ENCODE data around the gene AGBL4. TPM values are rescaled to one million over a fixed set of nuclear protein-coding genes. Genes with fewer than 3 reads are reported as not detected.

Gene AGBL4
- total and polyA plus RNA-seq, 2 of the 13 experiments (the other 11 are each of a cell fraction or from before 2014, with no cell fraction given), result not detected

DNA sequence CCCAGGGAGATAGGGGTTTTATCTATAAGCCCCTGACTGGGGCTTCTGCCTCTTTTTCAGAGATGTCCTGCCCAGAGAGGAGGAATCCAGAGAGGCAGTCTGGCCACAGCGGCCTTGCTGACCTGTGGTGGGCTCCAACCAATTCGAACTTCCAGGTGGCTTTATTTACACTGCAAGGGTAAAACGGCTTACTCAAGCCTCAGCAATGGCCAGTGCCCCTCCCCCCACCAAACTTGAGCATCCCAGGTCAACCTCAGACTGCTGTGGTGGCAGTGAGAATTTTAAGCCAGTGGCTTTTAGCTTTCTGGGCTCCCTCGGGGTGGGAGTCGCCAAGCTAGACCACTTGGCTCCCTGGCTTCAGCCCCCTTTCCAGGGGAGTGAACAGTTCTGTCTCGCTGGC is 863.1 kb downstream of the AGBL4 start (continued):
- TF ChIP-seq, protein P1, sequence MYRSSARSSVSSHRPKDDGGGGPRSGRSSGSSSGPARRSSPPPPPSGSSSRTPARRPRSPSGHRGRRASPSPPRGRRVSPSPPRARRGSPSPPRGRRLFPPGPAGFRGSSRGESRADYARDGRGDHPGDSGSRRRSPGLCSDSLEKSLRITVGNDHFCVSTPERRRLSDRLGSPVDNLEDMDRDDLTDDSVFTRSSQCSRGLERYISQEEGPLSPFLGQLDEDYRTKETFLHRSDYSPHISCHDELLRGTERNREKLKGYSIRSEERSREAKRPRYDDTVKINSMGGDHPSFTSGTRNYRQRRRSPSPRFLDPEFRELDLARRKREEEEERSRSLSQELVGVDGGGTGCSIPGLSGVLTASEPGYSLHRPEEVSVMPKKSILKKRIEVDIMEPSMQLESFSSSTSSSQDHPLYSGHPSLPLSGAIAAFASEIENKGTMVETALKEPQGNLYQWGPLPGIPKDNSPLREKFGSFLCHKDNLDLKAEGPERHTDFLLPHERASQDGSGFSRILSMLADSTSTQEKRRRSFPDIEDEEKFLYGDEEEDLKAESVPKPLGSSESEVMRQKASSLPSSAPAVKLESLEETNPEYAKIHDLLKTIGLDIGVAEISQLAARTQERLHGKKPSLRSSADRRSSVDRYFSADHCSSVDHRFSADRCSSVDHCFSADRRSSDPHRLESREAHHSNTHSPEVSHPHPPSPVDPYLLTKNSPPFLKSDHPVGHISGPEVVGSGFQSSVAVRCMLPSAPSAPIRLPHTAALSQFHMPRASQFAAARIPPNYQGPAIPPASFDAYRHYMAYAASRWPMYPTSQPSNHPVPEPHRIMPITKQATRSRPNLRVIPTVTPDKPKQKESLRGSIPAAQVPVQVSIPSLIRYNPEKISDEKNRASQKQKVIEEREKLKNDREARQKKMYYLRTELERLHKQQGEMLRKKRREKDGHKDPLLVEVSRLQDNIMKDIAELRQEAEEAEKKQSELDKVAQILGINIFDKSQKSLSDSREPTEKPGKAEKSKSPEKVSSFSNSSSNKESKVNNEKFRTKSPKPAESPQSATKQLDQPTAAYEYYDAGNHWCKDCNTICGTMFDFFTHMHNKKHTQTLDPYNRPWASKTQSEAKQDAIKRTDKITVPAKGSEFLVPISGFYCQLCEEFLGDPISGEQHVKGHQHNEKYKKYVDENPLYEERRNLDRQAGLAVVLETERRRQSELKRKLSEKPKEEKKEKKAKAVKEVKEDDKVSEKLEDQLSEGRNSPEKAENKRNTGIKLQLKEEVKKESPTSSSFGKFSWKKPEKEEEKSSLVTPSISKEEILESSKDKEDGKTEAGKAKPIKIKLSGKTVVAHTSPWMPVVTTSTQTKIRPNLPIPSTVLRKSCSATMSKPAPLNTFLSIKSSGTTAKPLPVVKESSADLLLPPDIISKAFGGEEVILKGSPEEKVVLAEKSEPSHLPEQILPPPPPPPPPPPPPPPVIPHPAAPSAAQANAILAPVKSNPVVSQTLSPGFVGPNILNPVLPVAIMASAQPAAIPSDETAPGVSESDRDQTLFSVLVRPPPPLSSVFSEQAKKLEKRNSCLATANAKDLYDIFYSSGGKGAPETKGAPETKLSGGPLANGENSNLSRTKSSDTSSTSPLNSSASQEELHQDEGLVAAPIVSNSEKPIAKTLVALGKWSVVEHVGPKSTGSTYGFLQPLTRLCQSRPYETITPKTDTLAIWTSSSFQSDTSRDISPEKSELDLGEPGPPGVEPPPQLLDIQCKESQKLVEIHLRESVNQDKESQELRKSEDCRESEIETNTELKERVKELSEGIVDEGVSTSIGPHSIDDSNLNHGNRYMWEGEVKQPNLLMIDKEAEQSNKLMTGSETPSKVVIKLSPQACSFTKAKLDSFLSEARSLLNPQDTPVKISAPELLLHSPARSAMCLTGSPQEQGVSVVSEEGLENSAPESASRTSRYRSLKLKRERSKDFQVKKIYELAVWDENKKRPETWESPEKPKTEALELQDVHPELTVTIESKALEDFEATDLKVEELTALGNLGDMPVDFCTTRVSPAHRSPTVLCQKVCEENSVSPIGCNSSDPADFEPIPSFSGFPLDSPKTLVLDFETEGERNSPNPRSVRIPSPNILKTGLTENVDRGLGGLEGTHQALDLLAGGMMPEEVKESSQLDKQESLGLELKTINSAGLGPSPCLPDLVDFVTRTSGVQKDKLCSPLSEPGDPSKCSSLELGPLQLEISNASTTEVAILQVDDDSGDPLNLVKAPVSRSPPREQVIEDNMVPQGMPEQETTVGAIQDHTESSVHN (CRISPR knock-in tag; IDR thresholded peaks at IDR 0.05), result no peak
- TF ChIP-seq CBX2 (IDR thresholded peaks at IDR 0.05; ENCODE audit: low read depth, low read length) (no peak), CBX2 (CRISPR knock-in tag; IDR thresholded peaks at IDR 0.05; ENCODE audit: low read depth) (no peak)

- H3K4me3 ChIP-seq (replicated peaks in 1 of 3; ENCODE audit: insufficient read depth in 1 of 3, low read depth in 2 of 3, low read length in 3 of 3), result no peak overlapping the region
- in situ Hi-C loops (cut with HindIII; ENCODE audit: extremely low pct_ligation_motif_present, low pct_unique_long_range_greater_than_20kb) (no loop called here), intact Hi-C loops (cut with micrococcal nuclease; ENCODE audit: unreplicated experiment) (no loop called here)
- H3K79me2 ChIP-seq (ENCODE audit: insufficient read depth, low read length), result no peaks in the 10 kb centered on the region
- H3K36me3 ChIP-seq (replicated peaks in 1 of 2; ENCODE audit: control insufficient read depth in 1 of 2, insufficient read depth in 2 of 2, low read length in 2 of 2), result no peaks in the 10 kb centered on the region
- no peaks in the 10 kb centered on the region for H4K20me1 ChIP-seq (ENCODE audit: insufficient read depth, low read length)
- H3K9me3 ChIP-seq (ENCODE audit: low read length), result peaks cover 74% of the 10 kb centered on the region
- no TSS peak for BruUV-seq (replicated peaks)
- H3K27ac ChIP-seq (ENCODE audit: extremely low read length, insufficient read depth, low read length), result no peak overlapping the region
- no peak overlapping the region for H2AFZ ChIP-seq (ENCODE audit: low read length)
- WGBS (ENCODE audit: low lambda C conversion rate), result 3% methylated on average over 1 of the region's 1 CpG
- ChIA-PET CTCF (ENCODE audit: low intra/inter-chr PET ratio, low total read pairs) (no interaction called here), POLR2A (no interaction called here)
- H3K27me3 ChIP-seq (ENCODE audit: control insufficient read depth in 1 of 2, insufficient read depth in 2 of 2, low read length in 2 of 2), result no peaks in the 10 kb centered on the region
- H3K4me2 ChIP-seq (ENCODE audit: low read depth, low read length), result no peak overlapping the region
- ATAC-seq (no peak), DNase-seq (ENCODE audit: low spot score) (no peak), FAIRE-seq (no peak)
- H3K4me1 ChIP-seq (ENCODE audit: insufficient read depth, low read length), result no peaks in the 10 kb centered on the region
- no peak overlapping the region for H3K9ac ChIP-seq (ENCODE audit: insufficient read depth, low read depth, low read length)
- TF ChIP-seq SP5 (CRISPR knock-in tag; IDR thresholded peaks at IDR 0.05; ENCODE audit: borderline replicate concordance, low read depth) (no peak), RAD21 (CRISPR knock-in tag; IDR thresholded peaks at IDR 0.05) (no peak), RBFOX2 (IDR thresholded peaks at IDR 0.05; ENCODE audit: low read depth, low read length) (no peak), ZNF343 (CRISPR knock-in tag; IDR thresholded peaks at IDR 0.05) (no peak), NFAT5 (CRISPR knock-in tag; IDR thresholded peaks at IDR 0.05) (no peak), ZNF558 (CRISPR knock-in tag; IDR thresholded peaks at IDR 0.05; ENCODE audit: borderline replicate concordance) (no peak), ZNF263 (CRISPR knock-in tag; IDR thresholded peaks at IDR 0.05) (no peak)
Measured at GRCh38 chr1:49136738-49137251, 887.0 kb downstream of the AGBL4 start.
